NB4 (cell line): ENCODE results near the gene TSNAX.

Experiments
- MYC ChIP-seq: IDR thresholded peaks from 2 replicates; pipeline ENCODE4 v1.6.1; 2011; ENCODE audit warnings: low read depth, low read length
- POLR2A ChIP-seq: IDR thresholded peaks from 2 replicates; pipeline ENCODE4 v1.6.1; 2011; ENCODE audit warnings: mild to moderate bottlenecking; ENCODE audit not compliant: insufficient read length; ENCODE audit errors: extremely low read depth

GRCh38 chr1:231600458-231600976, 72.0 kb downstream of the TSNAX start:
- TF ChIP-seq MYC: no peak
- no peak for TF ChIP-seq POLR2A
